Measurements from ENCODE around the gene CPXM2. TPM values are rescaled to one million over a fixed set of nuclear protein-coding genes. Genes with fewer than 3 reads are reported as not detected.

Gene CPXM2
- total RNA-seq, 3 donors from 2014 or later (not counting 1 experiment from before 2014, with no cell fraction given) = not detected

- Histone ChIP-seq H3K36me3 (ENCODE audit: control insufficient read depth, insufficient read depth, low read length) (no peaks in the 10 kb centered on the region), H3K27ac (ENCODE audit: low read length) (peak overlapping the region; percentile 36), H3K27me3 (ENCODE audit: control insufficient read depth, insufficient read depth, low read length) (no peaks in the 10 kb centered on the region), H3K4me3 (ENCODE audit: low read length) (no peak overlapping the region), H3K9me3 (ENCODE audit: control insufficient read depth, insufficient read depth, low read length) (peaks cover 34% of the 10 kb centered on the region), H3K4me1 (ENCODE audit: control insufficient read depth, insufficient read depth, low read length) (peaks cover 10% of the 10 kb centered on the region)
- Mint-ChIP-seq H3K9me3 (peaks cover 14 to 15% of the 10 kb centered on the region in 2 donors), H3K4me1 (peaks cover 35 to 39% of the 10 kb centered on the region in 2 donors), H3K36me3 (peaks cover 17% of the 10 kb centered on the region), H3K4me3 (peak overlapping the region; percentile 93), H3K27ac (peak overlapping the region; percentile 97 to 98), H3K27me3 (ENCODE audit: low read depth in 2 of 2) (peaks cover 13 to 15% of the 10 kb centered on the region in 2 donors)
- 11% methylated on average over 3 of the region's 3 CpGs for WGBS (ENCODE audit: insufficient coverage)
- DNase-seq = peak; percentile 43 to 61
- intact Hi-C loops (cut with micrococcal nuclease) = loop anchor here (10.0 kb wide), 1 partner anchor 882 kb away; no protein-coding TSS in a partner anchor
- peak in 2 of 3 donors; percentile 32 to 46 for ATAC-seq
- no peak for TF ChIP-seq CTCF (IDR thresholded peaks at IDR 0.05)
These were observed 118.7 kb downstream of the CPXM2 start for GRCh38 chr10:123772645-123773508.

GRCh38 chr10:123771877-123772644 lies 119.5 kb downstream of the CPXM2 start:
- Mint-ChIP-seq H3K4me1 (peaks cover 35 to 39% of the 10 kb centered on the region in 2 donors), H3K9me3 (peaks cover 14 to 15% of the 10 kb centered on the region in 2 donors), H3K36me3 (peaks cover 17% of the 10 kb centered on the region), H3K27ac (peak overlapping the region; percentile 97 to 98), H3K27me3 (ENCODE audit: low read depth in 2 of 2) (peaks cover 8 to 16% of the 10 kb centered on the region in 2 donors), H3K4me3 (peak overlapping the region; percentile 93)
- Histone ChIP-seq H3K4me3 (ENCODE audit: low read length) (no peak overlapping the region), H3K27ac (ENCODE audit: low read length) (peak overlapping the region; percentile 36), H3K4me1 (ENCODE audit: control insufficient read depth, insufficient read depth, low read length) (peaks cover 10% of the 10 kb centered on the region), H3K27me3 (ENCODE audit: control insufficient read depth, insufficient read depth, low read length) (no peaks in the 10 kb centered on the region), H3K9me3 (ENCODE audit: control insufficient read depth, insufficient read depth, low read length) (peaks cover 34% of the 10 kb centered on the region), H3K36me3 (ENCODE audit: control insufficient read depth, insufficient read depth, low read length) (no peaks in the 10 kb centered on the region)
- intact Hi-C loops (cut with micrococcal nuclease) = loop anchor here (10.0 kb wide), 1 partner anchor 883 kb away; no protein-coding TSS in a partner anchor
- ATAC-seq = peak; percentile 70 to 82 (median 73)
- TF ChIP-seq CTCF (IDR thresholded peaks at IDR 0.05) = no peak
- peak; percentile 46 to 49 for DNase-seq
- WGBS (ENCODE audit: insufficient coverage) = 59% methylated on average over 4 of the region's 4 CpGs

- H3K4me1 Mint-ChIP-seq = peaks cover 35 to 39% of the 10 kb centered on the region in 2 donors
- H3K27ac ChIP-seq (ENCODE audit: low read length) = no peak overlapping the region
- peaks cover 34% of the 10 kb centered on the region for H3K9me3 ChIP-seq (ENCODE audit: control insufficient read depth, insufficient read depth, low read length)
- WGBS (ENCODE audit: insufficient coverage) = 53% methylated on average over 4 of the region's 4 CpGs
- peaks cover 14 to 15% of the 10 kb centered on the region in 2 donors for H3K9me3 Mint-ChIP-seq
- peaks cover 21 to 29% of the 10 kb centered on the region in 2 donors for H3K27me3 Mint-ChIP-seq (ENCODE audit: low read depth in 2 of 2)
- no peaks in the 10 kb centered on the region for H3K27me3 ChIP-seq (ENCODE audit: control insufficient read depth, insufficient read depth, low read length)
- intact Hi-C loops (cut with micrococcal nuclease) = loop anchor here (10.0 kb wide), 1 partner anchor 885 kb away; no protein-coding TSS in a partner anchor
- ATAC-seq (no peak), DNase-seq (no peak)
- no peak for TF ChIP-seq CTCF (IDR thresholded peaks at IDR 0.05)
- no peaks in the 10 kb centered on the region for H3K36me3 ChIP-seq (ENCODE audit: control insufficient read depth, insufficient read depth, low read length)
- no peak overlapping the region for H3K4me3 ChIP-seq (ENCODE audit: low read length)
- H3K36me3 Mint-ChIP-seq = peaks cover 17% of the 10 kb centered on the region
- H3K4me1 ChIP-seq (ENCODE audit: control insufficient read depth, insufficient read depth, low read length) = peaks cover 10% of the 10 kb centered on the region
- no peak overlapping the region for H3K27ac Mint-ChIP-seq
- no peak overlapping the region for H3K4me3 Mint-ChIP-seq
These were observed 122.0 kb downstream of the CPXM2 start for GRCh38 chr10:123769647-123770046.
